GM12892 (cell line): ENCODE measurements around the gene NEBL.

ENCODE experiments used
- POLR2A ChIP-seq: IDR thresholded peaks from 2 replicates; pipeline ENCODE4 v1.6.1; 2011; ENCODE audit warnings: low read depth, low read length, control low read depth
- POLR2AphosphoS5 ChIP-seq: IDR thresholded peaks from 2 replicates; pipeline ENCODE4 v1.6.1; 2011; ENCODE audit warnings: low read depth, low read length, control low read depth
- TAF1 ChIP-seq: IDR thresholded peaks from 2 replicates; pipeline ENCODE4 v1.6.1; 2011; ENCODE audit warnings: low read depth, mild to moderate bottlenecking, control low read depth, low read length, borderline replicate concordance

DNA sequence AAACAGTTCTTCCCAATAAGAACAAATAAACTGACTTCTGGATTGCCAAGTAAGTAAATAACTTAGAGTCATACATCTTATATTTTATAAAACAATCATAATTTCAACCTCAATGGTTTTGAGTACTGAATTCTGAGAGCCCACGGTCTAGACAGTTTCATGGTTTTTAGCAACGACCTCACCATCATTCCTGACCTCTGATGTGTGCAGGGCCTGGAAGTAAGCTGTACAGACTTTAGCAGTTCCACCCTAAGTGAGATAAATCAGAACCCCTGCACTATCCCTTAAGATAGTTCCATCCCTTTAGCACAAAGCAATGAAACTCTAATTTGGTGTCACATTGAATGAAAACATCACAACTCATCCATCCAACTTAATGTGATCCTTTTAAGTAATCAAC is 86.0 kb downstream of the NEBL start:
- TF ChIP-seq POLR2A (no peak), POLR2AphosphoS5 (no peak), TAF1 (no peak)
